ENCODE measurements around the gene MAZ. TPM values are rescaled to one million over a fixed set of nuclear protein-coding genes. Genes with fewer than 3 reads are reported as not detected.

MAZ gene
- total and polyA plus RNA-seq, 2 of the 8 experiments (the other 6 are each of a cell fraction or from before 2014, with no cell fraction given), result 219 to 380 TPM

GRCh38 chr16:29840240-29840639 is 33.9 kb downstream of the MAZ start:
- Histone ChIP-seq H3K79me1 (ENCODE audit: low read depth, low read length) (no peaks in the 10 kb centered on the region), H3K4me3 (ENCODE audit: extremely low read depth in 1 of 4, insufficient read depth in 2 of 4, low read depth in 3 of 4, low read length in 4 of 4) (no peak overlapping the region), H3K36me3 (ENCODE audit: control insufficient read depth in 2 of 4, insufficient read depth in 4 of 4, low read length in 3 of 4) (no peaks in the 10 kb centered on the region), H3K4me1 (replicated peaks in 1 of 4; ENCODE audit: control insufficient read depth in 3 of 4, insufficient read depth in 4 of 4, low read length in 3 of 4) (no peaks in the 10 kb centered on the region; a peak in 1 of 7 replicates), H3K23me2 (ENCODE audit: low read depth, low read length) (no peaks in the 10 kb centered on the region), H2BK120ac (replicated peaks; ENCODE audit: low read depth, low read length) (no peak overlapping the region), H3K56ac (replicated peaks; ENCODE audit: insufficient read length, low read depth, low read length) (no peak overlapping the region), H3K9ac (replicated peaks in 1 of 4; ENCODE audit: extremely low read depth in 1 of 4, low read depth in 3 of 4, low read length in 3 of 4) (peak overlapping the region in 1 of 4 experiments; percentile 32; a peak in 1 of 7 replicates), H3K4ac (replicated peaks; ENCODE audit: insufficient read length, low read depth, low read length) (no peak overlapping the region), H2BK5ac (ENCODE audit: low read depth, low read length) (no peak overlapping the region), H2BK20ac (ENCODE audit: low read length) (no peak overlapping the region), H3K18ac (ENCODE audit: extremely low read depth, low read length) (no peak overlapping the region), H3K23ac (ENCODE audit: insufficient read length) (no peak overlapping the region), H4K8ac (ENCODE audit: extremely low read depth, insufficient read depth, low read length) (no peak overlapping the region), H3K79me2 (ENCODE audit: control insufficient read depth in 1 of 2, insufficient read depth in 2 of 2, low read length in 2 of 2) (no peaks in the 10 kb centered on the region), H4K20me1 (replicated peaks in 1 of 2; ENCODE audit: control insufficient read depth in 1 of 2, insufficient read depth in 2 of 2, low read length in 2 of 2) (no peaks in the 10 kb centered on the region), H2AK5ac (ENCODE audit: low read depth, low read length) (no peak overlapping the region), H3K4me2 (ENCODE audit: insufficient read depth in 1 of 2, low read depth in 2 of 2, low read length in 2 of 2) (no peak overlapping the region), H2BK15ac (ENCODE audit: low read length) (no peak overlapping the region), H2AFZ (ENCODE audit: low read length) (no peak overlapping the region), H4K91ac (replicated peaks; ENCODE audit: insufficient read length, low read length) (no peak overlapping the region), H2BK12ac (ENCODE audit: low read depth, low read length) (no peak overlapping the region; the same call in 1 of the 2 replicates), H3K27ac (ENCODE audit: low read depth, low read length) (no peak overlapping the region), H3K9me3 (ENCODE audit: insufficient read depth in 2 of 2, low read depth in 1 of 2, low read length in 1 of 2) (no peaks in the 10 kb centered on the region), H4K5ac (ENCODE audit: insufficient read length, low read depth, low read length) (no peak overlapping the region), H3K14ac (ENCODE audit: insufficient read length) (no peak overlapping the region), H3K27me3 (replicated peaks in 1 of 4; ENCODE audit: control insufficient read depth in 3 of 4, extremely low read depth in 1 of 4, insufficient read depth in 3 of 4, low read length in 3 of 4) (no peaks in the 10 kb centered on the region)
- DNase-seq (ENCODE audit: low read depth in 1 of 2, low spot score in 2 of 2), result no peak
- no peak for FAIRE-seq
- no peak for TF ChIP-seq HDAC6 (IDR thresholded peaks at IDR 0.05; ENCODE audit: low read depth, low read length)
- TF ChIP-seq ZNF274 (IDR thresholded peaks at IDR 0.05; ENCODE audit: borderline replicate concordance, extremely low read depth, low read length), result no peak
- no peak for TF ChIP-seq SIX5 (IDR thresholded peaks at IDR 0.05; ENCODE audit: low read depth, low read length)
- TF ChIP-seq KDM5A (IDR thresholded peaks at IDR 0.05; ENCODE audit: low read length), result no peak
- TF ChIP-seq PHF8 (conservative IDR thresholded peaks at IDR 0.05; ENCODE audit: low read depth, low read length), result no peak
- no peak for TF ChIP-seq CTBP2 (IDR thresholded peaks at IDR 0.05; ENCODE audit: borderline replicate concordance, insufficient read depth, insufficient read length, low read length)
- TF ChIP-seq TCF12 (IDR thresholded peaks at IDR 0.05; ENCODE audit: low read depth, low read length), result no peak
- no peak for TF ChIP-seq RBBP5 (IDR thresholded peaks at IDR 0.05; ENCODE audit: borderline replicate concordance, low read depth, low read length)
- TF ChIP-seq CBX8 (IDR thresholded peaks at IDR 0.05; ENCODE audit: borderline replicate concordance, low read depth, low read length), result no peak
- no peak for TF ChIP-seq SIRT6 (IDR thresholded peaks at IDR 0.05; ENCODE audit: low read length)
- no peak for TF ChIP-seq NRF1 (IDR thresholded peaks at IDR 0.05; ENCODE audit: low read depth, low read length)
- no peak for TF ChIP-seq RAD21 (IDR thresholded peaks at IDR 0.05 in 1 of 2, conservative IDR thresholded peaks at IDR 0.05 in 1 of 2; ENCODE audit: low read depth in 2 of 2, low read length in 2 of 2)
- no peak for TF ChIP-seq BCL11A (IDR thresholded peaks at IDR 0.05; ENCODE audit: low read depth in 2 of 2, low read length in 2 of 2)
- ChIA-PET POLR2A (ENCODE audit: partially characterized antibody) (interaction anchor here (0.6 to 12.7 kb wide), 3 partner anchors 15 to 140 kb away, joined by 3 to 167 read pairs (median 3); partner anchors contain the start of genes MVP and PAGR1), CTCF (ENCODE audit: partially characterized antibody) (interaction anchor here (1.1 to 4.2 kb wide), 5 partner anchors 10 to 191 kb away, joined by 3 to 28 read pairs (median 4); partner anchors contain the start of genes MAZ and TLCD3B)
- WGBS, 2 experiments (ENCODE audit: extremely low coverage in 1 of 2, insufficient coverage in 1 of 2, insufficient read length in 1 of 2, insufficient replicate concordance in 2 of 2, low coverage in 1 of 2, low lambda C conversion rate in 2 of 2, missing lambda C conversion rate in 1 of 2), result 89% methylated on average over 10 of the region's 10 CpGs; no CpG with 5 or more reads in 1 of the 2 experiments

Data from H1 (cell line).